ENCODE measurements around the gene ANKRD28. TPM values are rescaled to one million over a fixed set of nuclear protein-coding genes. Genes with fewer than 3 reads are reported as not detected.

Gene ANKRD28
- total and polyA plus RNA-seq, 7 experiments from 2014 or later: 8.7 to 70.4 (median 28.5) TPM

DNA sequence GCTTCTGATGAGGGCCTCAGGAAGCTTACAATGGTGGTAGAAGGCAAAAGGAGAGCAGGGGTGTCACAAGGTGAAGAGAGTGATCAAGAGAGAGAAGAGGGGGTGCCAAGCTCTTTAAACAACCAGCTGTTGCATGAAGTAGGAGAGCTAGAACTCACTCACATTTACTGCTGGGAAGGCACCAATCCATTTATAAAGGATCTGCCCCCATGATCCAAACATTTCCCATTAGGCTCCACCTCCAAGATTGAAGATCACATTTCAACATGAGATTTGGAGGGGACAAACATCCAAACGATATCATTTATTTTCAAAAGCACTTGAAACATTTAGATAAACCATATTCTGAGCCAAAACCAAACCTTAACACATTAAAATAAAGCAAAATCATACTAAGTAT lies 26.3 kb downstream of the ANKRD28 start:
- CTCF ChIA-PET: no interaction called here
- Mint-ChIP-seq H3K4me1 (peaks cover 11 to 41% (median 25%) of the 10 kb centered on the region in 7 donors), H3K27ac (no peak overlapping the region), H3K9me3 (peaks cover 0 to 3% (median 0%) of the 10 kb centered on the region in 11 donors), H3K27me3 (no peaks in the 10 kb centered on the region), H3K4me3 (peak overlapping the region in 1 of 10 donors; percentile 16), H3K36me3 (peaks cover 0 to 40% (median 31%) of the 10 kb centered on the region in 5 donors)
- H3K36me3 ChIP-seq (ENCODE audit: control insufficient read depth in 2 of 3, insufficient read depth in 3 of 3, low read length in 3 of 3): no peaks in the 10 kb centered on the region
- H3K27me3 ChIP-seq (ENCODE audit: control insufficient read depth in 2 of 2, insufficient read depth in 2 of 2, low read length in 2 of 2): no peaks in the 10 kb centered on the region
- ATAC-seq (no peak), DNase-seq (no peak)
- intact Hi-C loops (cut with micrococcal nuclease): loop anchor here in 1 of 2 donors (2.0 kb wide), 1 partner anchor 23 kb away; no protein-coding TSS in a partner anchor
- no peaks in the 10 kb centered on the region for H3K9me3 ChIP-seq (ENCODE audit: control insufficient read depth in 2 of 3, low read length in 3 of 3)
- no peaks in the 10 kb centered on the region for H3K4me1 ChIP-seq (ENCODE audit: control insufficient read depth in 2 of 2, insufficient read depth in 2 of 2, low read length in 2 of 2)
- POLR2A ChIA-PET: no interaction called here
- no peak overlapping the region for H3K27ac ChIP-seq (ENCODE audit: low read depth, low read length)
- H3K4me3 ChIP-seq (ENCODE audit: low read length): no peak overlapping the region

DNA sequence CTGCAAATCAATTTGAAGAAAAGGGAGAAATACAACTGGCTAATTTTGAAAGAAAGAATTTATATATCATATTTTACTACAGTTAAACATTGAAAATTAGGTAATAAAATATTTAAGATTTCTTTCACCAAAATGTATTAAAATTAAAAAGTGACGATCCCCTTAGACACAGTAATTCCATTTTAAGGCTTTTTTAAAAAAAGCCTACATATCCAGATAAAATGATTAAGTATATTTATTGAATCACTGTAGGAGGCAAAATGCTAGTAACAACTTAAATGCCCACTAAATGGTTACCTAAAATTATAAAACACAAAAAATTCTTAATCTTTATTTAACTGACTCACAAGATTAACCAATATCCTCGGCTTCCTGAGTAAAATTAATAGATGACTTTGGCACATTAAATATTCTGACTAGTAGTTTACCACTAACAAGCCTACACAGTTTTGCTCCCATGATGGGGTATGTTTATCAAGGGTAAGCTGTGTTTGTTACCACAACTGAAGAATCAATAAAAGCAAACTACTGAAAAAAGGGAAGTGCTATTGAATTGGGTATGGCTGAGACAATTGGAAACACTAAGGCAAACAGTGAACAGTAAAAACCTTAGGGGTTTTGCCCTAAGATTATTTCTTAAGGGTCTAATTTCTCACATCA lies 28.4 kb downstream of the ANKRD28 start:
- intact Hi-C loops (cut with micrococcal nuclease): no loop called here
- no peaks in the 10 kb centered on the region for H3K36me3 ChIP-seq (ENCODE audit: control insufficient read depth in 2 of 3, insufficient read depth in 3 of 3, low read length in 3 of 3)
- H3K9me3 Mint-ChIP-seq: peaks cover 0 to 3% (median 0%) of the 10 kb centered on the region in 11 donors
- ChIA-PET CTCF (no interaction called here), POLR2A (no interaction called here)
- peaks cover 5 to 41% (median 38%) of the 10 kb centered on the region in 5 donors for H3K36me3 Mint-ChIP-seq
- peaks cover 9 to 30% (median 22%) of the 10 kb centered on the region in 7 donors for H3K4me1 Mint-ChIP-seq
- H3K27me3 ChIP-seq (ENCODE audit: control insufficient read depth in 2 of 2, insufficient read depth in 2 of 2, low read length in 2 of 2): no peaks in the 10 kb centered on the region
- H3K4me3 ChIP-seq (ENCODE audit: low read length): no peak overlapping the region
- H3K27me3 Mint-ChIP-seq: no peaks in the 10 kb centered on the region
- H3K4me1 ChIP-seq (ENCODE audit: control insufficient read depth in 2 of 2, insufficient read depth in 2 of 2, low read length in 2 of 2): no peaks in the 10 kb centered on the region
- no peaks in the 10 kb centered on the region for H3K9me3 ChIP-seq (ENCODE audit: control insufficient read depth in 2 of 3, low read length in 3 of 3)
- ATAC-seq: no peak
- H3K27ac ChIP-seq (ENCODE audit: low read depth, low read length): no peak overlapping the region
- no peak overlapping the region for H3K27ac Mint-ChIP-seq
- H3K4me3 Mint-ChIP-seq: no peak overlapping the region
- no peak for DNase-seq

DNA sequence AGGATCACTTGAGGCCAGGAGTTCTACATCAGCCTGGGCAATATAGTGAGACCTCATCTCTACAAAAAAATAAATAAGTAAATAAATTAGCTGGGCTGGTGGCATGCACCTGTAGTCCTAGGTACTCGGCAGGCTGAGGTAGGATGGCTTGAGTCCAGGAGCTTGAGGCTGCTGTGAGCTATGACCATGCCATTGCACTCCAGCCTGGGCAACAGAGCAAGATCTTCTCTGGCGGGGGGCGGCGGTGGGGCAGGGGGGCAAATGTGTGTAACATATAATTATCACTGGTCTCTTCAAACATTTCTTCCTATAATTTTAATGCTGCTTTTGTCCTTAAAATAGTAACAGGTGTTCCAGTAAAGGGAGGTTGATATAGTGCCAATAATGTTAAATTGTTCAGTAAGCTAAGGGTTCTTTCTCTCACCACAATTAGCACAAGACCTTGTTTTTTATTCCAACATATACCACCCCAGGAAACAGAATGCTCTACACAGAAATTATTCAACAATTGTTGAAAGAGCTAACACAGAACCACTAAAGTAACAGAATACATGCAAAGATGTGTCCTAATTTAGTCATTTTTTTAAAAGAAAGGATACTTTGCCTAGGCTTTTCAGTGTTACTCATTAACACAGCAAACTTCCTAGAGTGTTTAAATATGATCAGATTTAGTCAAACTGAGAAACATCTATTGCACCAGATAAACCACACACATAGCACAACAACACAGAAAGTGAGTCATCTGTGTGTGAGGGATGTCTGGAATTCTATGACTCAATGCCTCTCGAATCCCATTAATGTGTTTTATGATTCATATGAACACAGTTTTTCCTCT lies 29.1 kb downstream of the ANKRD28 start:
- Mint-ChIP-seq H3K27me3 (no peaks in the 10 kb centered on the region), H3K4me1 (peaks cover 8 to 30% (median 21%) of the 10 kb centered on the region in 7 donors), H3K36me3 (peaks cover 6 to 40% (median 37%) of the 10 kb centered on the region in 5 donors), H3K4me3 (peak overlapping the region in 1 of 10 donors; percentile 39), H3K9me3 (peaks cover 0 to 3% (median 0%) of the 10 kb centered on the region in 11 donors), H3K27ac (peak overlapping the region in 1 of 9 donors; percentile 73)
- no peak for DNase-seq
- CTCF ChIA-PET: no interaction called here
- ATAC-seq: peak; percentile 63
- no peaks in the 10 kb centered on the region for H3K36me3 ChIP-seq (ENCODE audit: control insufficient read depth in 2 of 3, insufficient read depth in 3 of 3, low read length in 3 of 3)
- POLR2A ChIA-PET: no interaction called here
- no peaks in the 10 kb centered on the region for H3K9me3 ChIP-seq (ENCODE audit: control insufficient read depth in 2 of 3, low read length in 3 of 3)
- no peaks in the 10 kb centered on the region for H3K27me3 ChIP-seq (ENCODE audit: control insufficient read depth in 2 of 2, insufficient read depth in 2 of 2, low read length in 2 of 2)
- H3K4me1 ChIP-seq (ENCODE audit: control insufficient read depth in 2 of 2, insufficient read depth in 2 of 2, low read length in 2 of 2): no peaks in the 10 kb centered on the region
- H3K4me3 ChIP-seq (ENCODE audit: low read length): no peak overlapping the region
- H3K27ac ChIP-seq (ENCODE audit: low read depth, low read length): no peak overlapping the region
- intact Hi-C loops (cut with micrococcal nuclease): no loop called here

DNA sequence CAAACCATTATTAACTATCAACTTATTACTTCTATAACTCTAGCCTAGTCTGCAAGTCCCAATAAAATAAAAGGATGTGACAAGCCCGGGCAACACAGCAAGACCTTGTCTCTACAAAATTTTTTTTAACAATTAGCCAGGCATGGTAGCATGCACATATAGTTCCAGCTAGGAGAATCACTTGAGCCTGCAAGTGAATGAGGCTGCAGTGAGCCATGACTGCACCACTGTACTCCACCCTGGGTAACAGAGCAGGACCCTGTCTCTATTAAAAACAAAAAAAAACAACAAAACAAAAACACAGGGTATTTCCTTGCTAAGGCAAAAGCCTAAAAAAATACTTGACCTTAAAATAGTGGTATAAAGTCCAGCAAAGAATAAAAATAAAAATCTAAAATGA lies 31.4 kb downstream of the ANKRD28 start:
- no peak for ATAC-seq
- intact Hi-C loops (cut with micrococcal nuclease): no loop called here
- no peak for DNase-seq
- ChIA-PET POLR2A (no interaction called here), CTCF (no interaction called here)
- H3K36me3 Mint-ChIP-seq: peaks cover 12 to 40% (median 36%) of the 10 kb centered on the region in 5 donors
- H3K27ac Mint-ChIP-seq: no peak overlapping the region
- H3K27ac ChIP-seq (ENCODE audit: low read depth, low read length): no peak overlapping the region
- H3K9me3 Mint-ChIP-seq: peaks cover 0 to 3% (median 0%) of the 10 kb centered on the region in 11 donors
- H3K36me3 ChIP-seq (ENCODE audit: control insufficient read depth in 2 of 3, insufficient read depth in 3 of 3, low read length in 3 of 3): no peaks in the 10 kb centered on the region
- no peak overlapping the region for H3K4me3 Mint-ChIP-seq
- H3K27me3 ChIP-seq (ENCODE audit: control insufficient read depth in 2 of 2, insufficient read depth in 2 of 2, low read length in 2 of 2): no peaks in the 10 kb centered on the region
- no peaks in the 10 kb centered on the region for H3K4me1 ChIP-seq (ENCODE audit: control insufficient read depth in 2 of 2, insufficient read depth in 2 of 2, low read length in 2 of 2)
- no peak overlapping the region for H3K4me3 ChIP-seq (ENCODE audit: low read length)
- peaks cover 9 to 32% (median 12%) of the 10 kb centered on the region in 7 donors for H3K4me1 Mint-ChIP-seq
- H3K27me3 Mint-ChIP-seq: no peaks in the 10 kb centered on the region
- no peaks in the 10 kb centered on the region for H3K9me3 ChIP-seq (ENCODE audit: control insufficient read depth in 2 of 3, low read length in 3 of 3)

DNA sequence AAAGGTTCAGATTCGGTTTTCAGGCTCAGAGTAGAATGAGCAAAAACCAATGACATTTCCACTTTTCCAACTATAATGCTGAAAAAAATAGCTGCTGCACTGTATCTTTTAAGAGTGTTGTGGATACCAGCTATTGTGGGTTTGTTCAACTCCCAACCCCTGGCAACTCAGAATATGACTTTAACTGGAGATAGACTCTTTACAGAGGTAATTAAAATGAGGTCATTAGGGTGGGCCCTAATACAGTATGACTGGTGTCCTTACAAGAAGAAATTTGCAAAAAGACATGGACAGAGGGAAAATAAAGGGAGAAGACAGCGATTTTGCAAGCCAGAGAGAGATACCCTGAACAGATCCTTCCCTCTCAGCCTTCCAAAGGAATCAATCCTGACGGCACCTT lies 39.5 kb downstream of the ANKRD28 start:
- peaks cover 0 to 25% (median 2%) of the 10 kb centered on the region in 7 donors for H3K4me1 Mint-ChIP-seq
- no peaks in the 10 kb centered on the region for H3K4me1 ChIP-seq (ENCODE audit: control insufficient read depth in 2 of 2, insufficient read depth in 2 of 2, low read length in 2 of 2)
- H3K27ac ChIP-seq (ENCODE audit: low read depth, low read length): no peak overlapping the region
- no peak overlapping the region for H3K4me3 Mint-ChIP-seq
- H3K36me3 Mint-ChIP-seq: peaks cover 14 to 45% (median 34%) of the 10 kb centered on the region in 5 donors
- H3K4me3 ChIP-seq (ENCODE audit: low read length): no peak overlapping the region
- no peaks in the 10 kb centered on the region for H3K9me3 ChIP-seq (ENCODE audit: control insufficient read depth in 2 of 3, low read length in 3 of 3)
- CTCF ChIA-PET: no interaction called here
- no peaks in the 10 kb centered on the region for H3K27me3 ChIP-seq (ENCODE audit: control insufficient read depth in 2 of 2, insufficient read depth in 2 of 2, low read length in 2 of 2)
- H3K9me3 Mint-ChIP-seq: no peaks in the 10 kb centered on the region
- peaks cover 0 to 6% (median 0%) of the 10 kb centered on the region in 3 experiments for H3K36me3 ChIP-seq (ENCODE audit: control insufficient read depth in 2 of 3, insufficient read depth in 3 of 3, low read length in 3 of 3)
- no peaks in the 10 kb centered on the region for H3K27me3 Mint-ChIP-seq
- intact Hi-C loops (cut with micrococcal nuclease): no loop called here
- no peak overlapping the region for H3K27ac Mint-ChIP-seq
- POLR2A ChIA-PET: no interaction called here
- ATAC-seq: no peak
- no peak for DNase-seq

DNA sequence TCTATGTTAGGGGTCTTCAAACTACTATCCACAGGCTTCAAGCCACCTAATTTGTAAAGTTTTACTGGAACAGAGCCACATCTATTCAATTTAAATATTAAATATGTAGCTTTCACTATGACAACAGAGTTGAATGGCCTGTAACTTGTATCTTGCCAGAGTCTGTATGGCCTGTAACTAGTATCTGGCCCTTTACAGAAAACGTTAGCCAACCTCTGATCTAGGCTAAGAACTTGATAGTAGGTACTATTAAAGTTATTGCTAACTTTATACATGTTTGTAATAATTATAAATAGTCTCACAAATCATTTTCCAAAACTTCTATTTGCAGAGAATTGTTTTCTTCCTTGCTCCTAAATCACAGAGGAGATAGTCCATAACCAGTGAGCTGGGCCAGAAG lies 40.0 kb downstream of the ANKRD28 start:
- CTCF ChIA-PET: no interaction called here
- Mint-ChIP-seq H3K27ac (no peak overlapping the region), H3K4me3 (no peak overlapping the region), H3K36me3 (peaks cover 16 to 46% (median 36%) of the 10 kb centered on the region in 5 donors), H3K9me3 (no peaks in the 10 kb centered on the region), H3K27me3 (no peaks in the 10 kb centered on the region), H3K4me1 (peaks cover 0 to 24% (median 0%) of the 10 kb centered on the region in 7 donors)
- ATAC-seq (no peak), DNase-seq (no peak)
- H3K27me3 ChIP-seq (ENCODE audit: control insufficient read depth in 2 of 2, insufficient read depth in 2 of 2, low read length in 2 of 2): no peaks in the 10 kb centered on the region
- peaks cover 0 to 6% (median 0%) of the 10 kb centered on the region in 3 experiments for H3K36me3 ChIP-seq (ENCODE audit: control insufficient read depth in 2 of 3, insufficient read depth in 3 of 3, low read length in 3 of 3)
- POLR2A ChIA-PET: no interaction called here
- H3K4me1 ChIP-seq (ENCODE audit: control insufficient read depth in 2 of 2, insufficient read depth in 2 of 2, low read length in 2 of 2): no peaks in the 10 kb centered on the region
- no peak overlapping the region for H3K27ac ChIP-seq (ENCODE audit: low read depth, low read length)
- no peak overlapping the region for H3K4me3 ChIP-seq (ENCODE audit: low read length)
- H3K9me3 ChIP-seq (ENCODE audit: control insufficient read depth in 2 of 3, low read length in 3 of 3): no peaks in the 10 kb centered on the region
- intact Hi-C loops (cut with micrococcal nuclease): no loop called here

All from naive thymus-derived CD4-positive, alpha-beta T cell (primary cell).